MCF 10A (cell line): Measurements from ENCODE around the gene NEK4. TPM values are rescaled to one million over a fixed set of nuclear protein-coding genes. Genes with fewer than 3 reads are reported as not detected.

Source experiments
- BruUV-seq: library from RNA; stranded (reverse); fragments of 400-500 nt; replicated peaks from 2 replicates; lab custom pipeline; 2021; lab: Mats Ljungman, UMichigan
- CTCF ChIA-PET: fragments of 300-600 bp; sonication (Branson Sonifier 250); formaldehyde crosslinking; extraction: SDS; loops from one replicate; lab custom pipeline; 2021; ENCODE audit warnings: antibody characterized with exemption, inconsistent platforms; lab: Yijun Ruan, JAX
- POLR2A ChIA-PET: fragments of 300-600, 350-650 bp; sonication (Branson Sonifier 250); formaldehyde crosslinking; extraction: SDS; loops from one replicate; lab custom pipeline; 2020; ENCODE audit warnings: antibody characterized with exemption, inconsistent platforms; lab: Yijun Ruan, JAX
- DNase-seq: peaks from one replicate; pipeline ENCODE4 v3.0.0-alpha.2; 2018; ENCODE audit not compliant: unreplicated experiment
- H3K27ac Mint-ChIP-seq: one replicate; pipeline ENCODE4 v1.8.0; 2022; ENCODE audit warnings: mild to moderate bottlenecking, low read depth, mixed read lengths; ENCODE audit not compliant: unreplicated experiment
- H3K27me3 Mint-ChIP-seq: one replicate; pipeline ENCODE4 v1.8.0; 2022; ENCODE audit warnings: mixed read lengths; ENCODE audit not compliant: insufficient read depth, unreplicated experiment
- H3K36me3 Mint-ChIP-seq: one replicate; pipeline ENCODE4 v1.8.0; 2022; ENCODE audit warnings: mild to moderate bottlenecking, moderate library complexity, mixed read lengths; ENCODE audit not compliant: insufficient read depth, unreplicated experiment
- H3K4me1 Mint-ChIP-seq: one replicate; pipeline ENCODE4 v1.8.0; 2022; ENCODE audit warnings: mixed read lengths; ENCODE audit not compliant: insufficient read depth, unreplicated experiment
- H3K4me3 Mint-ChIP-seq: one replicate; pipeline ENCODE4 v1.8.0; 2022; ENCODE audit warnings: mild to moderate bottlenecking, moderate library complexity, mixed read lengths; ENCODE audit not compliant: unreplicated experiment
- H3K9me3 Mint-ChIP-seq: one replicate; pipeline ENCODE4 v1.8.0; 2022; ENCODE audit warnings: mixed read lengths; ENCODE audit not compliant: unreplicated experiment
- intact Hi-C: fragments of 100-400 bp; cut with micrococcal nuclease; formaldehyde crosslinking; loops from 2 replicates; pipeline ENCODE4 v1.14.1; 2022
- total RNA-seq: library from RNA; stranded (reverse); gene quantifications from 2 replicates; pipeline ENCODE4 v1.2.3, GENCODE V29; 2022
- TF ChIP-seq, protein P1 (sequence below): fragments of 200-600 bp; IDR thresholded peaks from one replicate; pipeline ENCODE4 v1.8.0; 2022; ENCODE audit warnings: antibody characterized with exemption, mild to moderate bottlenecking; ENCODE audit not compliant: unreplicated experiment

The NEK4 gene
- total RNA-seq, 1 experiment from 2014 or later = 24.6 TPM

GRCh38 chr3:52704611-52705437 lies 65.9 kb downstream of the NEK4 start:
- Mint-ChIP-seq H3K27me3 (no peaks in the 10 kb centered on the region), H3K27ac (peak overlapping the region; percentile 93), H3K9me3 (no peaks in the 10 kb centered on the region), H3K4me1 (peaks cover 7% of the 10 kb centered on the region), H3K36me3 (peaks cover 25% of the 10 kb centered on the region), H3K4me3 (peak overlapping the region; percentile 95)
- intact Hi-C loops = no loop called here
- POLR2A ChIA-PET = interaction anchor here (0.6 to 4.5 kb wide), 14 partner anchors 9 to 293 kb away, joined by 3 to 92 read pairs (median 8); partner anchors contain the start of genes GNL3, NEK4 and PBRM1
- TF ChIP-seq, protein P1, sequence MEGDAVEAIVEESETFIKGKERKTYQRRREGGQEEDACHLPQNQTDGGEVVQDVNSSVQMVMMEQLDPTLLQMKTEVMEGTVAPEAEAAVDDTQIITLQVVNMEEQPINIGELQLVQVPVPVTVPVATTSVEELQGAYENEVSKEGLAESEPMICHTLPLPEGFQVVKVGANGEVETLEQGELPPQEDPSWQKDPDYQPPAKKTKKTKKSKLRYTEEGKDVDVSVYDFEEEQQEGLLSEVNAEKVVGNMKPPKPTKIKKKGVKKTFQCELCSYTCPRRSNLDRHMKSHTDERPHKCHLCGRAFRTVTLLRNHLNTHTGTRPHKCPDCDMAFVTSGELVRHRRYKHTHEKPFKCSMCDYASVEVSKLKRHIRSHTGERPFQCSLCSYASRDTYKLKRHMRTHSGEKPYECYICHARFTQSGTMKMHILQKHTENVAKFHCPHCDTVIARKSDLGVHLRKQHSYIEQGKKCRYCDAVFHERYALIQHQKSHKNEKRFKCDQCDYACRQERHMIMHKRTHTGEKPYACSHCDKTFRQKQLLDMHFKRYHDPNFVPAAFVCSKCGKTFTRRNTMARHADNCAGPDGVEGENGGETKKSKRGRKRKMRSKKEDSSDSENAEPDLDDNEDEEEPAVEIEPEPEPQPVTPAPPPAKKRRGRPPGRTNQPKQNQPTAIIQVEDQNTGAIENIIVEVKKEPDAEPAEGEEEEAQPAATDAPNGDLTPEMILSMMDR = no peak
- peak; percentile 30 for DNase-seq
- no TSS peak for BruUV-seq
- CTCF ChIA-PET = interaction anchor here (1.1 to 1.5 kb wide), 2 partner anchors 13 to 15 kb away, joined by 4 read pairs; no protein-coding TSS in a partner anchor

- Mint-ChIP-seq H3K27me3 (no peaks in the 10 kb centered on the region), H3K9me3 (no peaks in the 10 kb centered on the region), H3K4me3 (no peak overlapping the region), H3K36me3 (peaks cover 11% of the 10 kb centered on the region), H3K4me1 (peaks cover 7% of the 10 kb centered on the region), H3K27ac (no peak overlapping the region)
- CTCF ChIA-PET = interaction anchor here (0.6 kb wide), 1 partner anchor 243 kb away, joined by 4 read pairs; no protein-coding TSS in a partner anchor
- no peak for DNase-seq
- TF ChIP-seq, protein P1 = no peak
- POLR2A ChIA-PET = interaction anchor here (1.0 to 4.5 kb wide), 2 partner anchors 12 to 17 kb away, joined by 3 to 92 read pairs; partner anchors contain the start of genes GNL3 and PBRM1
- intact Hi-C loops = no loop called here
- no TSS peak for BruUV-seq
These were observed 67.4 kb downstream of the NEK4 start for GRCh38 chr3:52703341-52703740.

GRCh38 chr3:52697632-52697965 lies 73.1 kb downstream of the NEK4 start:
- DNase-seq = no peak
- no peak overlapping the region for H3K27ac Mint-ChIP-seq
- intact Hi-C loops = no loop called here
- H3K4me1 Mint-ChIP-seq = peaks cover 4% of the 10 kb centered on the region
- no TSS peak for BruUV-seq
- no peaks in the 10 kb centered on the region for H3K27me3 Mint-ChIP-seq
- TF ChIP-seq, protein P1 = no peak
- ChIA-PET POLR2A (interaction anchor here (1.0 to 6.5 kb wide), 3 partner anchors 9 to 237 kb away, joined by 3 to 75 read pairs (median 34); partner anchors contain the start of genes GLT8D1, GNL3, PBRM1 and SPCS1), CTCF (no interaction called here)
- no peak overlapping the region for H3K4me3 Mint-ChIP-seq
- H3K9me3 Mint-ChIP-seq = no peaks in the 10 kb centered on the region
- H3K36me3 Mint-ChIP-seq = peaks cover 55% of the 10 kb centered on the region
